GM18867 (cell line): ENCODE data around the gene MOCOS.

ENCODE experiments used
- ATAC-seq: cut with Tn5 transposase; IDR thresholded peaks from one replicate; pipeline ENCODE4 v1.9.1; 2021; ENCODE audit warnings: mild to moderate bottlenecking, moderate library complexity; ENCODE audit not compliant: unreplicated experiment

The MOCOS gene

GRCh38 chr18:36179562-36180355 lies 7.5 kb upstream of the MOCOS start:
- no peak for ATAC-seq

- no peak for ATAC-seq
Measured at GRCh38 chr18:36181441-36181840, 5.9 kb upstream of the MOCOS start.

- ATAC-seq = no peak
Measured at GRCh38 chr18:36181898-36182506, 5.3 kb upstream of the MOCOS start.

- no peak for ATAC-seq
Measured at GRCh38 chr18:36183033-36183432, 4.3 kb upstream of the MOCOS start.

GRCh38 chr18:36183987-36184386 lies 3.3 kb upstream of the MOCOS start:
- ATAC-seq = no peak

- ATAC-seq = no peak
Measured at GRCh38 chr18:36185157-36185556, 2.1 kb upstream of the MOCOS start.

GRCh38 chr18:36185901-36186460 lies 1.3 kb upstream of the MOCOS start:
- no peak for ATAC-seq

- no peak for ATAC-seq
Measured at GRCh38 chr18:36186461-36187192, 670 bp upstream of the MOCOS start.

GRCh38 chr18:36187826-36188721 lies 777 bp downstream of the MOCOS start:
- no peak for ATAC-seq

GRCh38 chr18:36188916-36189315 lies 1.6 kb downstream of the MOCOS start:
- ATAC-seq = no peak

GRCh38 chr18:36189486-36189885 lies 2.2 kb downstream of the MOCOS start:
- ATAC-seq = no peak

GRCh38 chr18:36191286-36191685 lies 4.0 kb downstream of the MOCOS start:
- no peak for ATAC-seq

- ATAC-seq = no peak
Measured at GRCh38 chr18:36191711-36192110, 4.4 kb downstream of the MOCOS start.

- ATAC-seq = no peak
Measured at GRCh38 chr18:36194600-36195315, 7.5 kb downstream of the MOCOS start.

GRCh38 chr18:36195427-36196122 lies 8.3 kb downstream of the MOCOS start:
- ATAC-seq = no peak

- ATAC-seq = no peak
Measured at GRCh38 chr18:36196238-36196995, 9.1 kb downstream of the MOCOS start.

GRCh38 chr18:36197511-36198166 lies 10.3 kb downstream of the MOCOS start:
- ATAC-seq = no peak

GRCh38 chr18:36199691-36200295 lies 12.5 kb downstream of the MOCOS start:
- ATAC-seq = no peak
